ENCODE data around the gene NOD1.
"Not testable (repeated sequence)": the region's sequence is repeated elsewhere in the genome, so short reads cannot be mapped to it uniquely, and the experiment has no call there.

NOD1 gene, protein sequence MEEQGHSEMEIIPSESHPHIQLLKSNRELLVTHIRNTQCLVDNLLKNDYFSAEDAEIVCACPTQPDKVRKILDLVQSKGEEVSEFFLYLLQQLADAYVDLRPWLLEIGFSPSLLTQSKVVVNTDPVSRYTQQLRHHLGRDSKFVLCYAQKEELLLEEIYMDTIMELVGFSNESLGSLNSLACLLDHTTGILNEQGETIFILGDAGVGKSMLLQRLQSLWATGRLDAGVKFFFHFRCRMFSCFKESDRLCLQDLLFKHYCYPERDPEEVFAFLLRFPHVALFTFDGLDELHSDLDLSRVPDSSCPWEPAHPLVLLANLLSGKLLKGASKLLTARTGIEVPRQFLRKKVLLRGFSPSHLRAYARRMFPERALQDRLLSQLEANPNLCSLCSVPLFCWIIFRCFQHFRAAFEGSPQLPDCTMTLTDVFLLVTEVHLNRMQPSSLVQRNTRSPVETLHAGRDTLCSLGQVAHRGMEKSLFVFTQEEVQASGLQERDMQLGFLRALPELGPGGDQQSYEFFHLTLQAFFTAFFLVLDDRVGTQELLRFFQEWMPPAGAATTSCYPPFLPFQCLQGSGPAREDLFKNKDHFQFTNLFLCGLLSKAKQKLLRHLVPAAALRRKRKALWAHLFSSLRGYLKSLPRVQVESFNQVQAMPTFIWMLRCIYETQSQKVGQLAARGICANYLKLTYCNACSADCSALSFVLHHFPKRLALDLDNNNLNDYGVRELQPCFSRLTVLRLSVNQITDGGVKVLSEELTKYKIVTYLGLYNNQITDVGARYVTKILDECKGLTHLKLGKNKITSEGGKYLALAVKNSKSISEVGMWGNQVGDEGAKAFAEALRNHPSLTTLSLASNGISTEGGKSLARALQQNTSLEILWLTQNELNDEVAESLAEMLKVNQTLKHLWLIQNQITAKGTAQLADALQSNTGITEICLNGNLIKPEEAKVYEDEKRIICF

GRCh38 chr7:30478349-30479201 lies at the start of gene NOD1:
Gene NOD1 (minus strand): TSS chr7:30478784. CDS start chr7:30456921, 21,863 bp downstream.
- peak; percentile 73 for DNase-seq (ENCODE audit: low spot score)

GRCh38 chr7:30527297-30527696 lies 48.7 kb upstream of the NOD1 start:
- not testable (repeated sequence) for DNase-seq (ENCODE audit: low spot score)

- peak; percentile 72 for DNase-seq (ENCODE audit: low spot score)
These were observed 47.6 kb upstream of the NOD1 start for GRCh38 chr7:30526163-30526562.

DNA sequence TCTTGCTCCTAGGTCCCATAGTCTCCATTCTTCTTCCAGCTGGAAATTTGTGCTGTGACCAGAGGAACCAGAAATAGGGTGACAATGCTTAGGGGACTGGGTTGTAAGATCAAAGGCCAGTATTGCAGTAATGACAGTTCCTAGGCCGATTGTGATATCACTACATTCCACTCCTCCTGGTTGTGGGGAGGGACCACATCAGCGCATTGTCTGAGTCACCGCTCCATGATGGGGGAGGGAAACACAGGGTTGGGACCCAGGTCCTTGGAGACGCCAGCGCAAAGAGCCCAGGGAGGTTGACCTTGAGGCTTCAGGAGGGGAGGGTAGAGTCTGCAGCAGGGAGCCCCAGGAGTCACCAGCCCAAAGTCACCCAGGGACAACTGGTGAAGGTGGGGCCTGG lies 46.8 kb upstream of the NOD1 start:
- DNase-seq (ENCODE audit: low spot score): no peak

GRCh38 chr7:30524545-30524944 lies 46.0 kb upstream of the NOD1 start:
- no peak for DNase-seq (ENCODE audit: low spot score)

- no peak for DNase-seq (ENCODE audit: low spot score)
These were observed 44.9 kb upstream of the NOD1 start for GRCh38 chr7:30523466-30523865.

DNA sequence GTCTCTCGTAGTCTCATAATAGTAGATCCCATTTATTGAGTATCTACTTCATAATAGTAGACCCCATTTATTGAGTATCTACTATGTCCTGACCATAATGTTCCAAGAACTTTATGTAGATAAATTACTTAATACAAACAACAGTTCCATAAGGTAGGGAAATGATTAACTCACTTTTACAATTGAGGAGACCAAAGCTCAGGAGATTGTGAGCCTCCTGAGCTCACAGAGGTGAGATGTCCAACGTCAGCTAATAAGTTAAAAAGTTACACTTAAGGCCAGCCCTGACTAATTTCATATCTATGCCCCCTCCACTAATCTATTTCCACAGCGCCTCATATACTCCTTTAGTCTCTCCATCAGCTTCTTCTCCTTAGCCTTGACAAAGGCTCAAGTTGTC lies 43.6 kb upstream of the NOD1 start:
- DNase-seq (ENCODE audit: low spot score): no peak

DNA sequence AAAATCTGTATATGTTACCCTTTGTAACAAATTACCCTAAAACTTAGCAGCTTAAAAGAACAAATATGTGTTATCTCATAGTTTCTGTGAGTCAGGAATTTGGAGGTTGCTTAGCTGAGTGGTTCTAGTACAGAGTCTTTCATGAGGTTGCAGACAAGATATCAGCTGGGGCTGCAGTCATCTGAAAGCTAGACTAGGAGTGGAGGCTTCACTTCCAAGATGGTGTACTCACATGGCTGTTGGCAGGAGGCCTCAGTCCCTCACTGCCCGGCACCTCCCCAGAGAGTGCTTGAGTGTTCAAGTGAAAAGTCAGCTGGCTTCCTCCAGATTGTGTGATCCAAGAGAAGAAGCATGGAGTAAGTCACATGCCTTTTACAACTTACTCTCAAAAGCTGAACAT lies 42.9 kb upstream of the NOD1 start:
- no peak for DNase-seq (ENCODE audit: low spot score)

DNA sequence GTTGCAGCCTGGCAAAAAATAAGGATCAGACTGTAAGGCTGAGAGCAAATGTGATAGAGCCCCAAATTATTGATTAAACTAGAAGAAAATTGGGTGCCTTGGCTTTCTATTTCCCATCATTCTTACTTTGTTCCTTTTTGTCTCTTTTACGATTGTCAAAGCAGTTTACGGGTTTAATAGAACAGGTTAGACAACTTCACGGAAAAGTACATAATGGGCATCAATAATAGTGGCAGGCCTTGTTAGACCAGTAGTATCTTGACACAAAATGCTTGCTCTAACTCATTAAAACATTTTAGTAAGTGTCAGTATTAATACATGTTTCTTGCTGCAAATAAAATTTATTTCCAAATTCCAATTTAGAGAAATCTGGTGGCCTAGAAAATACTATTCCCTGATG lies 40.5 kb upstream of the NOD1 start:
- no peak for DNase-seq (ENCODE audit: low spot score)

DNA sequence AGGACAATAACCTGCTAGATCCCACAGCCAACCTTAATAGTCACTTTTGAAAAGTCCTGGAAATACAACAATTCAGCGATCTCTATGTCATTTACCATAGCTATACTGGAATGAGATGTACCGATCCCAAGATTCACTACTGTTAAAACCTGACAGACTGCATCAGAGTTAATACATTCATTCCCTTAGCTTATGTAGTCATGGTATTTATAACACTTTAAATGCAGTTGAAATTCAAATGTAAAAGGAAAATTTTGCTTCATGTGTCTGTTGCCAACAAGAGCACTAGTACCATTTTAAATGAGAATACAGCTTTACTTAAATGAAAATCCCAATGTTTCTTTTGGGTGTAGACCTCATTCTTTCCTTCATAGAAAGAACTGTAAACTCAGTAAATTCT lies 37.2 kb upstream of the NOD1 start:
- no peak for DNase-seq (ENCODE audit: low spot score)

DNA sequence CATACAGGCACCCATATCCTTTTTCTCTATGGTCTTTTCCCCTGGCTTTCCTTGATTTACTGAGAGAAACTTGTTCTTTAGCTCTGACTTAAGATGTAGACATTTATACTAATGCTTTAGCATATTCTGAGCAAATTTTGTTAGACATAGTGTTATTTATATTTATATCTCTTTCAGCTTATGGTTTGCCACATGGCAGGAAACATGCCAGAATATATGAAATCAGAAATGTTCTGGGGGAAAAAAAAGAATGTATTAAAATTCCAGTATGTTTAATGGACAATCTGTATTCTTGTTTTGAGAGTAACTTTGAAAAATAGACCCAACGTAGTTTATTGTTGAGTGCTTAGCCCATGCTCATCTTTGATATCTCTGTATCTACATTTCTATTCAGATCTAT lies 36.2 kb upstream of the NOD1 start:
- no peak for DNase-seq (ENCODE audit: low spot score)

GRCh38 chr7:30514177-30514576 lies 35.6 kb upstream of the NOD1 start:
- DNase-seq (ENCODE audit: low spot score): no peak

DNA sequence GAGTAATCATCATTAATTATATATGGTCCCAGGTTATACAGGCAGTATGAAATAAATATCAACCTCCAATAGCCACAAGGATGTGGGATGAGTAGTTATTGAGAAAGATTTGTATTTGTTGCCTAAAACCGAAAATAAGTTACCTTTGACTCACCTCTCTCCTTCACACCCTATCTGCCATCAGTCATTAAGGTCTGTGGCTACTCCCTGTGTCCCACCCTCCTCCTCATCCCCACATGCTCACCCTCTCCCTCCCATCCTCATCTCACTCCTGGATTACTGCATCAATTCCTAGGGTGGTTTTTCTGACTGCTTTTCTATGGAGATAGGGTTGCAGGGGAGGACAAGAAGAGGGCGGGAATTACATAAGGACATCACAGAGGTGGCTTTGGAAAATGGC lies 35.2 kb upstream of the NOD1 start:
- no peak for DNase-seq (ENCODE audit: low spot score)

DNA sequence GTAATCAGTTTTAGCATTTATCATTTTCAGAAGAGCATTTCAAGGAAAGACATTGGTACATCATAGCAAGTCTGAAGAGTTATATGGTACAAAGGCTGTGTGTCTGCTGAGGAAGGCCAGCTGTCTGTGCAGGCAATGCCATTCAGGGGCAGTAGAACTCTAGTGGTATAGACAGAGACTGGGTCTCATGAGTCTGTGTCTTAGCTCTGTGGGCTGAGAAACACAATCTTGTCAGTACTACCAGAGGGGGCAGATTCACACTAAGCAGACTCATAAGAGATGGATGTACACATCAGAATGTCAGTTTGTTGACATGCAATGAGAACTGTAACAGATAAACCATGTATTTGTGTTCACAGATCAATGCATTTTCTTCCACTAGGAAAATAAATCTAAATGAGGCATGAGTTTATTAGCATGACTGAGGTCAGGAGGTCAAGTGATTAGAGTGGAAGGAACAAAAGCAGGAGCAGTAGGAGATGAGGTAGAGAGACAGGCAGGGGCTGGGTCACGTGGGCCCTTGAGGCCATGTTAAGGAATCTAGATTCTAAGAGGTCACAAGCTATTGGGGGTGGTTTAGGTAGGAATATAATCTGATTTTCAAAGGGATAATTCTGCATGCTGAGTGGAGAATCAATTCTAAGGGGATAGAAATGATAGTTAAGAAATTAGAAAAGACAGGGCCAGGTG lies 33.5 kb upstream of the NOD1 start:
- peak; percentile 46 for DNase-seq (ENCODE audit: low spot score)

- DNase-seq (ENCODE audit: low spot score): no peak
These were observed 32.9 kb upstream of the NOD1 start for GRCh38 chr7:30511494-30511893.

- peak; percentile 73 for DNase-seq (ENCODE audit: low spot score)
These were observed 31.8 kb upstream of the NOD1 start for GRCh38 chr7:30510124-30511075.

DNA sequence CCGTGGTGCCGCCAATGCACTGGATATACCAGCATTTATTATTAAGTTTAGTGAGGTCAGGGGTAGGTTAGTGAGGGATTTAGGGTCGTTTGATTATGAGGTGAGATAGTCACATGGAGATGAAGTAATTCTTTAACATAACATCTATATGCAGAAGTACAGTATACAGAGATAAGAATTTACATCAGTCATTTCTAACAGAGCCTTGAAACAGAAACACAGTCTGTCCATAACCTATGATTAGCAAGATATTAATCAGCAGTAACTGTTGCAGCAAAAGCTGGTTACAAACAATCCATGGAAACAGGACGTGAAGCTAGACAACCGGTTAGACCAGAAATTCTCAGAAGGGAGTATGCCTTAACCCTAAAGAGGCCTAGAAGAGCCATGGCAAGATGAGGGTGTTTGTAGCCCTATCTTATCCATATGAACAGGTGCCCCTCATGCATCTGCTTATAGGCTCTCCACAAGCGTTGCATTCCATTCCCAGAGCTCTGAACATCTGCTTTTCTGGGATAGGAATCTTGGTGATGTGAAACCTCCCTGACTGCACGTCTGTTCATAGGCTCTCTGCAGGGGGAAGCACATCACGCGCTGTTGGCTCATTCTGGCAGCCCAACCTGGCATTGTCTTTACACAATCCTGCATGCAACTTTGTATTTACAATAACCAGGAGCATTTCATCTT lies 30.7 kb upstream of the NOD1 start:
- DNase-seq (ENCODE audit: low spot score): not testable (repeated sequence)

- DNase-seq (ENCODE audit: low spot score): peak; percentile 29
These were observed 28.8 kb upstream of the NOD1 start for GRCh38 chr7:30507346-30507900.

GRCh38 chr7:30505174-30505697 lies 26.7 kb upstream of the NOD1 start:
- no peak for DNase-seq (ENCODE audit: low spot score)
